Fibroblast of lung (primary cell): Measurements from ENCODE around the gene TRIM47. TPM values are rescaled to one million over a fixed set of nuclear protein-coding genes. Genes with fewer than 3 reads are reported as not detected.
A peak's percentile ranks its signal among the peaks of the same experiment; 100 is the strongest.

Source experiments
- DNase-seq, 2 donors: peaks; one replicate each; pipeline versions ENCODE4 v3.0.0 to v3.0.0-alpha.2; 2010; ENCODE audit warnings: low read depth in 2 of 2
- H2AFZ ChIP-seq: 2 replicates; pipeline ENCODE4 v1.5.1; 2012; ENCODE audit warnings: low read length, control low read depth, inconsistent platforms
- H3K27ac ChIP-seq: 2 replicates; pipeline ENCODE4 v1.5.1; 2011; ENCODE audit warnings: low read length, control low read depth; ENCODE audit not compliant: insufficient read depth
- H3K27me3 ChIP-seq: 2 replicates; pipeline ENCODE4 v1.5.1; 2011; ENCODE audit warnings: mild to moderate bottlenecking, low read length; ENCODE audit not compliant: control insufficient read depth, insufficient read depth
- H3K36me3 ChIP-seq: 2 replicates; pipeline ENCODE4 v1.5.1; 2011; ENCODE audit warnings: low read length; ENCODE audit not compliant: control insufficient read depth, insufficient read depth
- H3K4me1 ChIP-seq: 2 replicates; pipeline ENCODE4 v1.5.1; 2011; ENCODE audit warnings: low read length; ENCODE audit not compliant: control insufficient read depth, insufficient read depth; ENCODE audit errors: extremely low read depth
- H3K4me2 ChIP-seq: 2 replicates; pipeline ENCODE4 v1.5.1; 2011; ENCODE audit warnings: low read length, control low read depth; ENCODE audit not compliant: insufficient read depth; ENCODE audit errors: extremely low read depth
- H3K4me3 ChIP-seq, 4 experiments: fragments of 200-600 bp in 1 of 4; sonication (generic) in 1 of 4; replicated peaks in 1 of 4; 2 replicates each; pipeline ENCODE4 v1.5.1; 2011 to 2016; ENCODE audit warnings: low read length in 4 of 4, low read depth in 3 of 4, mild to moderate bottlenecking in 3 of 4, control low read depth in 2 of 4, inconsistent platforms in 1 of 4, mixed read lengths in 1 of 4; ENCODE audit not compliant: insufficient read depth in 1 of 4; ENCODE audit errors: control extremely low read depth in 1 of 4
- H3K79me2 ChIP-seq: 2 replicates; pipeline ENCODE4 v1.5.1; 2012; ENCODE audit warnings: mild to moderate bottlenecking, low read length, inconsistent platforms; ENCODE audit not compliant: control insufficient read depth, insufficient read depth
- H3K9ac ChIP-seq: 2 replicates; pipeline ENCODE4 v1.5.1; 2011; ENCODE audit warnings: mild to moderate bottlenecking, low read length, control low read depth; ENCODE audit not compliant: insufficient read depth
- H3K9me3 ChIP-seq: 2 replicates; pipeline ENCODE4 v1.5.1; 2012; ENCODE audit warnings: low read depth, low read length; ENCODE audit not compliant: control insufficient read depth, insufficient read depth
- H4K20me1 ChIP-seq: 2 replicates; pipeline ENCODE4 v1.5.1; 2011; ENCODE audit warnings: low read length; ENCODE audit not compliant: control insufficient read depth, insufficient read depth; ENCODE audit errors: extremely low read depth
- EZH2 ChIP-seq: IDR thresholded peaks from 2 replicates; pipeline ENCODE4 v1.5.1; 2012; ENCODE audit warnings: low read length, control low read depth, mild to moderate bottlenecking; ENCODE audit errors: missing control alignments
- polyA plus RNA-seq, 2 donors: library from polyadenylated mRNA; depleted of rRNA in 1 of 2; stranded (reverse) in 1 of 2; unstranded in 1 of 2; fragments of >200 nt; gene quantifications; 2 replicates each; pipeline ENCODE4 v1.2.1, GENCODE V29; 2011 to 2012; ENCODE audit warnings: missing spikeins in 1 of 2
- total RNA-seq: library from RNA; depleted of rRNA; stranded (reverse); fragments of >200 nt; gene quantifications from 2 replicates; pipeline ENCODE4 v1.2.1, GENCODE V29; 2014
- TF ChIP-seq, protein P1 (sequence below), 2 donors: IDR thresholded peaks in 1 of 2; conservative IDR thresholded peaks in 1 of 2; 1 replicate in 1 of 2; 2 replicates in 1 of 2; pipeline ENCODE4 v1.5.1; 2011 to 2012; ENCODE audit warnings: low read length in 2 of 2, control low read depth in 1 of 2, inconsistent platforms in 1 of 2, low read depth in 1 of 2, mild to moderate bottlenecking in 1 of 2

Gene TRIM47
- total and polyA plus RNA-seq, 2 donors (not counting 1 experiment from before 2014, with no cell fraction given), result 2.2 to 16.0 TPM

DNA sequence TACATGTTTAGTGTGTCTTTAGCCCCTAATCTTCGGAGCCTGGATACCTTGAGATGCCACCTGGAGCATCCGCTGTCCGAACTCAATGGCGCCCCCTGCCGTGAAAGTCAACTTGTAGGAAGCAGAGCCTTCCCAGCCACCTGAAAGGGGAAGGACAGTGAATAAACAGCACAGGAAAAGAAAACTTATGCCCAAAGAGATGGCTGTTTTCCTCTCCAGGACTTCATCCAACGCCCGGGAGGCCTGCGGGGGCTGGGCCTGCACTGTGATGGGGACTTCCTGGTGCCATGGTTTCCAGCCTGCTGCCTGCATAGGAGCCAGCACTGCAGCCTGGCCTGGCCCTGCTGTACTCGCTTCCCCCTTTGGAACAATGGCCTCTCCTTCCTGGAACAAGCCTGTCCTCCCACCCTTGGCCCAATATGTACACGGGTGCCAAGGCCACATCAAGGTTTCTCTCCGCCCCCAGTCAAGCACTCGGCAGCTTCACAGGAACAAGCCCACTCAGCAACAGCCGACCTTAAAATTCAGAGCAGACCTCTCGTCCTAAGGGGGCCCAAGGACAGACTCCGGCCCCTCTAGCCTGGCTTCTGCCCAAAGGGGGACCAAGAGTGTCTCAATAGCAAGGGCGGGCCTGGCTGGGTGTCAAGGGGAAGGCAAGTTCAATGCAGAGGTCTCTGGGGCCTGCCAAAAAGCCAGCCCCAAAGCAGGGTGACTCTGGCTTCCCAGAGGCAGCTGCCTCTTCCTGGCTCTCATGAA lies 29.7 kb downstream of the TRIM47 start:
- Histone ChIP-seq H3K4me2 (no peak overlapping the region), H3K27ac (no peak overlapping the region), H2AFZ (no peak overlapping the region), H3K9ac (no peak overlapping the region), H3K4me3 (no peak overlapping the region), H3K27me3 (no peaks in the 10 kb centered on the region), H4K20me1 (no peaks in the 10 kb centered on the region), H3K9me3 (no peaks in the 10 kb centered on the region), H3K4me1 (peaks cover 9% of the 10 kb centered on the region), H3K79me2 (no peaks in the 10 kb centered on the region), H3K36me3 (peaks cover 18% of the 10 kb centered on the region)
- no peak for TF ChIP-seq EZH2
- TF ChIP-seq, protein P1, sequence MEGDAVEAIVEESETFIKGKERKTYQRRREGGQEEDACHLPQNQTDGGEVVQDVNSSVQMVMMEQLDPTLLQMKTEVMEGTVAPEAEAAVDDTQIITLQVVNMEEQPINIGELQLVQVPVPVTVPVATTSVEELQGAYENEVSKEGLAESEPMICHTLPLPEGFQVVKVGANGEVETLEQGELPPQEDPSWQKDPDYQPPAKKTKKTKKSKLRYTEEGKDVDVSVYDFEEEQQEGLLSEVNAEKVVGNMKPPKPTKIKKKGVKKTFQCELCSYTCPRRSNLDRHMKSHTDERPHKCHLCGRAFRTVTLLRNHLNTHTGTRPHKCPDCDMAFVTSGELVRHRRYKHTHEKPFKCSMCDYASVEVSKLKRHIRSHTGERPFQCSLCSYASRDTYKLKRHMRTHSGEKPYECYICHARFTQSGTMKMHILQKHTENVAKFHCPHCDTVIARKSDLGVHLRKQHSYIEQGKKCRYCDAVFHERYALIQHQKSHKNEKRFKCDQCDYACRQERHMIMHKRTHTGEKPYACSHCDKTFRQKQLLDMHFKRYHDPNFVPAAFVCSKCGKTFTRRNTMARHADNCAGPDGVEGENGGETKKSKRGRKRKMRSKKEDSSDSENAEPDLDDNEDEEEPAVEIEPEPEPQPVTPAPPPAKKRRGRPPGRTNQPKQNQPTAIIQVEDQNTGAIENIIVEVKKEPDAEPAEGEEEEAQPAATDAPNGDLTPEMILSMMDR (conservative IDR thresholded peaks at IDR 0.05 in 1 of 2, IDR thresholded peaks at IDR 0.05 in 1 of 2; ENCODE audit: low read depth in 1 of 2, low read length in 2 of 2), result peak; percentile 53 to 76
- DNase-seq, result peak in 1 of 2 donors; percentile 47

DNA sequence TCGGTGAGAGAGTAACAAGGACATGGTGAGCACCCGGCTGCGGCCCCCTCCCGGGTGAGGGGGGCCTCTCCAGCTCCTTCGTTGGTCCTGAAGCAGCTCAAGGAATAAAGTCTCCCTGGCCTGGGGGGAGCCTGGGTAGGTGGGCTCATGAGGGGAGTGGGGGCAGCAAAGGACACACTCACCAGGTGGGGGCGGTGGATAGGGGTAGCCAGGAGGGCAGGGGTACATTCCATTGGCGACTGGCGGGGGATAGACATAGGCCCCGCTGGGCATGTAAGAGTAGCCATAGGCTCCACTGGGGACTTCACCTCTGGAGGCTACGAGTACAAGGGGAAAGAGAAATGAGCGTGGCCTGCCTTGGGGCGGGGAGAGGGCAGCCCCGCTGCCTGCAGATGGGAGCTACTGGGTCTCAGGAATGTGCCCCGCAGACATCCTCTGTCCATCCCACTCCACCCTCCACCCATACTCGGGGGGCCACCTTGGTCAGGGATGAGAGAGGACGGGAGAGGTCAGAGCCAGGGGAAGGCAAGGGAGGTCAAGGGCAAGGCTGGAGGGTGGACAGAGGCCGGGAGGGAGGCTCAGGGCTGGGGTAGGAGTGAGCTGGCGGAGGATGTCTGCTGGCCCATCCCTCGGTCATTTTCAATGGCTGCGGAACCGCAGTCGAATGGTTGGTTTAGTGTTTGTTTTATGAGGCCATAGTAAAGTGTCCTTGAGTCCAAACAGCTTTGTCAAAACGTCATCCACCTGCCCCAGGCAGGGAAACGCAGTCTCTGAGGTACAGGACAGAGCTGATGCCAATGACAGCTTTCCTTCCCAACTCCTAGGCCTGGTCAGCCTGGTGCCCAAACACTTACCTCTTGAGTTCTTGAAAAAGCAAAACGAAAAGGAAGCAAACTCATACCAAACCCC lies 30.5 kb downstream of the TRIM47 start:
- H4K20me1 ChIP-seq, result no peaks in the 10 kb centered on the region
- no peak for TF ChIP-seq EZH2
- TF ChIP-seq, protein P1 (conservative IDR thresholded peaks at IDR 0.05 in 1 of 2, IDR thresholded peaks at IDR 0.05 in 1 of 2; ENCODE audit: low read depth in 1 of 2, low read length in 2 of 2), result no peak
- no peaks in the 10 kb centered on the region for H3K27me3 ChIP-seq
- no peaks in the 10 kb centered on the region for H3K9me3 ChIP-seq
- no peak for DNase-seq
- H3K9ac ChIP-seq, result no peak overlapping the region
- no peak overlapping the region for H3K4me2 ChIP-seq
- H2AFZ ChIP-seq, result no peak overlapping the region
- no peak overlapping the region for H3K4me3 ChIP-seq
- H3K79me2 ChIP-seq, result no peaks in the 10 kb centered on the region
- peaks cover 5% of the 10 kb centered on the region for H3K4me1 ChIP-seq
- peaks cover 18% of the 10 kb centered on the region for H3K36me3 ChIP-seq
- no peak overlapping the region for H3K27ac ChIP-seq
